Parathyroid adenoma (tissue), 2 donors: ENCODE data around the gene DHX35.

Experiments used
- H2AFZ ChIP-seq: fragments of 300-600 bp; sonication (generic); one replicate; pipeline ENCODE4 v1.7.0; 2017; ENCODE audit warnings: antibody characterized with exemption, mild to moderate bottlenecking
- H3K27ac ChIP-seq: fragments of 300-600 bp; sonication (generic); one replicate; pipeline ENCODE4 v1.7.0; 2017
- H3K27me3 ChIP-seq: fragments of 300-600 bp; sonication (generic); one replicate; pipeline ENCODE4 v1.7.0; 2017; ENCODE audit warnings: low read length; ENCODE audit not compliant: control insufficient read depth, insufficient read depth
- H3K36me3 ChIP-seq: fragments of 300-600 bp; sonication (generic); one replicate; pipeline ENCODE4 v1.7.0; 2017; ENCODE audit warnings: low read length; ENCODE audit not compliant: control insufficient read depth, insufficient read depth
- H3K4me1 ChIP-seq: fragments of 300-600 bp; sonication (generic); one replicate; pipeline ENCODE4 v1.7.0; 2017; ENCODE audit warnings: control low read depth
- H3K4me2 ChIP-seq: fragments of 300-600 bp; sonication (generic); one replicate; pipeline ENCODE4 v1.7.0; 2017; ENCODE audit warnings: low read length
- H3K4me3 ChIP-seq: fragments of 300-600 bp; sonication (generic); one replicate; pipeline ENCODE4 v1.7.0; 2017; ENCODE audit warnings: low read depth, low read length
- H3K79me2 ChIP-seq: fragments of 300-600 bp; sonication (generic); one replicate; pipeline ENCODE4 v1.7.0; 2017; ENCODE audit warnings: control low read depth
- H3K9ac ChIP-seq: fragments of 300-600 bp; sonication (generic); one replicate; pipeline ENCODE4 v1.7.0; 2017; ENCODE audit warnings: mild to moderate bottlenecking
- H3K9me3 ChIP-seq: fragments of 300-600 bp; sonication (generic); one replicate; pipeline ENCODE4 v1.7.0; 2017; ENCODE audit warnings: low read length; ENCODE audit not compliant: control insufficient read depth
- TF ChIP-seq, protein P1 (sequence below): fragments of 300-600 bp; sonication (generic); IDR thresholded peaks from one replicate; pipeline ENCODE4 v1.7.0; 2017; ENCODE audit warnings: antibody characterized with exemption, mild to moderate bottlenecking
- donor health status: primary hyperparathyroidism.

The DHX35 gene

DNA sequence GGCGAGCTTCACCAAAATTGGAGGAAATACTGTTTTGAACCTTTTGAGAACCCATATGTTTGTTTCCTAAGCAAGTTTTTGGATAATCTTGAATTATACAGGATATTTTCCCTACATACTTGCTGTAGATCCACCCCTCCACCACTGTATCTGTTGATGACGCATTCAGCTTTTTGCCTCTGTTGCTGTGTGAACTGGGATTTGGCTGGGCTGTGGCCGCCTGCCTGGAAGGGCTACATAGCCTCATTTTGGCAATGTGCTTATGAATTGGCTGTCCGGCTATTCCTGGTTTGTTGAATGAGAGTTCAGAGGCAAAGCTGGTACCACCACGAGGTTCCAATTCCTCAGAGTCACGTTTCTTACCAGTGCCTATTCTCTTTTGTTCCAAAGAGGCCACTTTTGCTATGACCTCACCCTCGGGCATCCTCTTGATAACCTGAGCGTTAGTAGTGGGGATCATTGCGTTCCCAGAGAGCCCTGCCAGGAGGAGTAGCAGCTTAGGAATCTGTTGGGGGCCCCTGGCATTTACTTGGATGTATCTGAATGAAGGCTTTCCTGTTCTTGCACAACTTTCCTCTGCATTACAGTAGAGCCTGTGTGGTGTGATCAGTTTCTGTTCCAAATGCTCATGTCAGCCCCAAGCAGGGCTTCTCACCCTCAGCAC, 29.6 kb upstream of the DHX35 start:
- no peak overlapping the region for H2AFZ ChIP-seq
- no peaks in the 10 kb centered on the region for H3K4me1 ChIP-seq
- TF ChIP-seq, protein P1, sequence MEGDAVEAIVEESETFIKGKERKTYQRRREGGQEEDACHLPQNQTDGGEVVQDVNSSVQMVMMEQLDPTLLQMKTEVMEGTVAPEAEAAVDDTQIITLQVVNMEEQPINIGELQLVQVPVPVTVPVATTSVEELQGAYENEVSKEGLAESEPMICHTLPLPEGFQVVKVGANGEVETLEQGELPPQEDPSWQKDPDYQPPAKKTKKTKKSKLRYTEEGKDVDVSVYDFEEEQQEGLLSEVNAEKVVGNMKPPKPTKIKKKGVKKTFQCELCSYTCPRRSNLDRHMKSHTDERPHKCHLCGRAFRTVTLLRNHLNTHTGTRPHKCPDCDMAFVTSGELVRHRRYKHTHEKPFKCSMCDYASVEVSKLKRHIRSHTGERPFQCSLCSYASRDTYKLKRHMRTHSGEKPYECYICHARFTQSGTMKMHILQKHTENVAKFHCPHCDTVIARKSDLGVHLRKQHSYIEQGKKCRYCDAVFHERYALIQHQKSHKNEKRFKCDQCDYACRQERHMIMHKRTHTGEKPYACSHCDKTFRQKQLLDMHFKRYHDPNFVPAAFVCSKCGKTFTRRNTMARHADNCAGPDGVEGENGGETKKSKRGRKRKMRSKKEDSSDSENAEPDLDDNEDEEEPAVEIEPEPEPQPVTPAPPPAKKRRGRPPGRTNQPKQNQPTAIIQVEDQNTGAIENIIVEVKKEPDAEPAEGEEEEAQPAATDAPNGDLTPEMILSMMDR, result no peak
- no peak overlapping the region for H3K4me2 ChIP-seq
- H3K9ac ChIP-seq, result no peak overlapping the region
- no peak overlapping the region for H3K27ac ChIP-seq
- H3K9me3 ChIP-seq, result no peaks in the 10 kb centered on the region
- H3K4me3 ChIP-seq, result no peak overlapping the region
- no peaks in the 10 kb centered on the region for H3K36me3 ChIP-seq
- no peaks in the 10 kb centered on the region for H3K27me3 ChIP-seq
- H3K79me2 ChIP-seq, result no peaks in the 10 kb centered on the region

DNA sequence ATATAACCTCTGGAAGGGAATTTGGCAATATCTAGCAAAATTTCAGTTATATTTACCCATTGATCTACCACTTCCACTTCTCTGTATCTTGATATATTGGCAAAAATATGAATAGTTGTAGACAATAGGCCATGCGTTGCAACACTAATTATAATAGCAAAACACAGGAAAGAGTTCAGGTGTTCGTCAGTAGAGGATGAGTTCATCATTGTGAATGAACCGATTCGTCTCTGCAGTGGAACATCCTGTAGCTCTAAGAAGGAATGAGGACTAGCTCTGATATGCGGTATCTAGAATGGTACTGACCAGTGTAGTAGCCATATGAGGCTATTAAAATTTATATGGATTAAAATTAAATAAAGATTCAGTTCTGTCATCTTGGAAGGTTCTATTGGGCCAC, 27.6 kb upstream of the DHX35 start:
- TF ChIP-seq, protein P1, result no peak
- Histone ChIP-seq H3K27me3 (no peaks in the 10 kb centered on the region), H3K27ac (no peak overlapping the region), H3K9ac (no peak overlapping the region), H3K79me2 (no peaks in the 10 kb centered on the region), H3K4me2 (no peak overlapping the region), H3K4me1 (no peaks in the 10 kb centered on the region), H2AFZ (no peak overlapping the region), H3K9me3 (no peaks in the 10 kb centered on the region), H3K36me3 (no peaks in the 10 kb centered on the region), H3K4me3 (no peak overlapping the region)

DNA sequence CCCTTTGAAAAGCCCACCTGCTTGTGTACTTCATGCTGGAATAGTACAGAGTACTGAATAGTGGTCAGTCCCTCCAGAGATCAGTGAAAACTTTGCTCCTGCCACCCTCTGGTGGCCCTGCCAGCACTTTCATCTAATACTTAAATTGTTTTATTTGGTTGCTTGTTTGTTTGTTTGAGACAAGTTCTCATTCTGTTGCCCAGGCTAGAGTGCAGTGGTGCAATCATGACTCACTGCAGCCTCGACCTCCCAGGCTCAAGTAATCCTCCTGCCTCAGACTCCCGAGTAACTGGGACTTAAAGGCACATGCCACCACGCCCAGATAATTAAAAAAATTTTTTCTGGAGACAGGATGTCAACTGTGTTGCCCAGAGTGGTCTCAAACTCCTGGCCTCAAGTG, 26.9 kb upstream of the DHX35 start:
- Histone ChIP-seq H2AFZ (no peak overlapping the region), H3K9ac (no peak overlapping the region), H3K4me3 (no peak overlapping the region), H3K79me2 (no peaks in the 10 kb centered on the region), H3K4me2 (no peak overlapping the region), H3K4me1 (no peaks in the 10 kb centered on the region), H3K9me3 (no peaks in the 10 kb centered on the region), H3K36me3 (no peaks in the 10 kb centered on the region), H3K27me3 (no peaks in the 10 kb centered on the region), H3K27ac (no peak overlapping the region)
- TF ChIP-seq, protein P1, result no peak

DNA sequence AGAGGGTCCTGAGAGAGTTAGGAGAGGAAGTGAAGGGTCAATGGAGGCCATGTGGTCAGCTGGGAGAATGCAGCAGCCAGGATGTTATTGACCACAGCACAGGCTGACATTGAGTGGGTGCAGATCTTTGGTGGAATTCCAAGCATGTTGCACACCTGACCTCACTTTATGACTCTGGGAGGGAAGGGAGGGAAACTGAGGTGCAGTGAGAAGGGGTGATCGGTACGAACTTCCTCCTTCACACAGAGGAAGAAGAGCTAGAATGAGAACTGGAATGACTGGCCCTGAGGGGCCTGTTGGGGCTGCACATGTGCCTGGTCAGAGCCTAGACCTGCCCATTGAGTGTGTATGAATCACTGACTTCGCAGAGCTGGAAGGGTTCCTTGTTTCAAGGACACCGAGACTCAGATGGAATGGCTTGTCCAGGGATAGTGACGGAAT, 26.2 kb upstream of the DHX35 start:
- H3K9ac ChIP-seq, result no peak overlapping the region
- H3K4me3 ChIP-seq, result no peak overlapping the region
- no peak overlapping the region for H3K27ac ChIP-seq
- no peaks in the 10 kb centered on the region for H3K36me3 ChIP-seq
- no peaks in the 10 kb centered on the region for H3K4me1 ChIP-seq
- H3K79me2 ChIP-seq, result no peaks in the 10 kb centered on the region
- no peak overlapping the region for H3K4me2 ChIP-seq
- H3K27me3 ChIP-seq, result no peaks in the 10 kb centered on the region
- H3K9me3 ChIP-seq, result no peaks in the 10 kb centered on the region
- TF ChIP-seq, protein P1, result no peak
- H2AFZ ChIP-seq, result no peak overlapping the region

DNA sequence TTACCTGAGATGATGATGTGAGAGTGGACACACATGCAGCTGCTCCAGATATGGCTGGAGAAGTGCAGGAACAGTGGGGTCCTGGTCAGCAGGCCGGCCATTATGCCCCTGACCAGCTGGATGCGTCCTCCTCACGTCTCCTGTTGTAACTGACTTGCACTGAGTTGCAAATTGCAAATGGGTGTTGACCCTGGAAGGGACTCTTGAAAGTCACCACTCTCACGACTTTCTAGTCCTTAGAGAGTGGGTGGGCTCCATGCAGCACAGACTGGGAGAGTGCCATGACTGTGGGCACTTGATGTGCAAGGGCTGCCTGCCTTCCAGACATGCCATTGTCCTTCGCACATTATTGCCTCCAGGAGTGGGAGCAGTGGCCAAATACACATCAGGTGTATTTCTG, 25.1 kb upstream of the DHX35 start:
- H3K4me3 ChIP-seq, result no peak overlapping the region
- TF ChIP-seq, protein P1, result no peak
- H3K4me1 ChIP-seq, result no peaks in the 10 kb centered on the region
- H3K4me2 ChIP-seq, result no peak overlapping the region
- no peaks in the 10 kb centered on the region for H3K27me3 ChIP-seq
- no peaks in the 10 kb centered on the region for H3K9me3 ChIP-seq
- no peak overlapping the region for H3K9ac ChIP-seq
- H3K27ac ChIP-seq, result no peak overlapping the region
- H2AFZ ChIP-seq, result no peak overlapping the region
- no peaks in the 10 kb centered on the region for H3K79me2 ChIP-seq
- no peaks in the 10 kb centered on the region for H3K36me3 ChIP-seq
